GM18858 (cell line): Measurements from ENCODE around the gene STMN1.

Experiments
- ATAC-seq: cut with Tn5 transposase; IDR thresholded peaks from one replicate; pipeline ENCODE4 v1.9.1; 2021; ENCODE audit not compliant: unreplicated experiment

STMN1 gene

DNA sequence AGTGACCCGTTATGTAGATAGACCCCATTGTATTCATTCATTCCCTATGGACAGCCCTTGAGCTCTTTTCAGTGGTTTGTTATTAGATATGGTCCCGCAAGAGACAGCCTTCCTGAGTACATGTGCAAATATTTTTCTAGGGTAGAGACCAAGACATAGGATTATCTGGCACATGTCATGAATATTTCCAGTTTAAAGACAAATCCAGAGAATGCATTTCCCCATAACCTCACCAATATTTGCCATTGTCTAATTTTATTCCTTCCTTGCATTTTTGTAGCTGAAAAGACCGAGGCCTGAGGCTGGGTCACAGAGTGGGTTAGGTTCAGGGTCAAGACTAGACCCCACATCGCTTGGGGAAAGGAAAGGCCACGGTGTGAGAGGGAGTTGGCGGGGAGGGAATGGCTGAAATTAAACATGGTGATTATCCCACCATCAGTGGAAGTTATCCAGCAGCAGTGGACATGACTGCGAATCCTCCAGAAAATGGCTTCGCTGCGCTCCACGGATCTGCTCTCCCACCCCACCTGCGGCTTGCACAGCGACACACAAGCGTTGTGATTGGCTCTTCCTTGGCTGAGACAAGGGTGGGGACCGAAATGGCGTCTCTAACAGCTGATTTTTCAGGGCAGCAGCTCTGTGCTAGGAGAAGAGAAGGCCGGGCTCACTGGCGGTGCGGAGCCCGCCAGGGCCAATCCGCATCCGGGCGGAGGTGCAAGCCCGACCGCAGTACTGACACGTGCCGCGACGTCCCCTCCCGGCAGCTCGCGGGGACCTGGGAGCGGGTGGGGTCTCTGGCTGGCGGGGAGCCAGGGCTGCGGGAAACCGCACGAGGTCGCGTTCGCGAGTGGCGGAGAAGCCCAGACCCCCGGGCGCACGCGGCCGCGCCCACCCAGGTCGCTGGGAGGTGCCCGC, 16.1 kb upstream of the STMN1 start:
- ATAC-seq, result no peak

- ATAC-seq, result no peak
Measured at GRCh38 chr1:25918615-25919014, 12.4 kb upstream of the STMN1 start.

- no peak for ATAC-seq
Measured at GRCh38 chr1:25917996-25918395, 11.8 kb upstream of the STMN1 start.

DNA sequence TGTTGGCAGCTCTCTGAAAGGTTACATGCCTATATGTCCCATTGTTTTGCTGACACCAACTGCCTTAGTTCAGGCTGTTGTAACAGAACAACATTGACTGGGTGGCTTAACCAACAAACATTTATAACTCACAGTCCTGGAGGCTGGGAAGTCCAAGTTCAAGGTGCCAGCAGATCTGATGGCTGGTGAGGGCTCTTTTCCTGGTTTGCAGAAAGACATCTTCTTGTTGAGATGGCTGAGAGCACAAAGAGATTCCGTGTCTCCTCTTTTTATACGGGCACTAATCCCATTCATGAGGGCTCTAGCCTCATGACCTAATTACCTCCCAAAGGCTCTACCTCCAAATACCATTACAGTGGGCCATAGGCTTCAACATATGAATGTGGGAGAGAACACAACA, 10.2 kb upstream of the STMN1 start:
- no peak for ATAC-seq

DNA sequence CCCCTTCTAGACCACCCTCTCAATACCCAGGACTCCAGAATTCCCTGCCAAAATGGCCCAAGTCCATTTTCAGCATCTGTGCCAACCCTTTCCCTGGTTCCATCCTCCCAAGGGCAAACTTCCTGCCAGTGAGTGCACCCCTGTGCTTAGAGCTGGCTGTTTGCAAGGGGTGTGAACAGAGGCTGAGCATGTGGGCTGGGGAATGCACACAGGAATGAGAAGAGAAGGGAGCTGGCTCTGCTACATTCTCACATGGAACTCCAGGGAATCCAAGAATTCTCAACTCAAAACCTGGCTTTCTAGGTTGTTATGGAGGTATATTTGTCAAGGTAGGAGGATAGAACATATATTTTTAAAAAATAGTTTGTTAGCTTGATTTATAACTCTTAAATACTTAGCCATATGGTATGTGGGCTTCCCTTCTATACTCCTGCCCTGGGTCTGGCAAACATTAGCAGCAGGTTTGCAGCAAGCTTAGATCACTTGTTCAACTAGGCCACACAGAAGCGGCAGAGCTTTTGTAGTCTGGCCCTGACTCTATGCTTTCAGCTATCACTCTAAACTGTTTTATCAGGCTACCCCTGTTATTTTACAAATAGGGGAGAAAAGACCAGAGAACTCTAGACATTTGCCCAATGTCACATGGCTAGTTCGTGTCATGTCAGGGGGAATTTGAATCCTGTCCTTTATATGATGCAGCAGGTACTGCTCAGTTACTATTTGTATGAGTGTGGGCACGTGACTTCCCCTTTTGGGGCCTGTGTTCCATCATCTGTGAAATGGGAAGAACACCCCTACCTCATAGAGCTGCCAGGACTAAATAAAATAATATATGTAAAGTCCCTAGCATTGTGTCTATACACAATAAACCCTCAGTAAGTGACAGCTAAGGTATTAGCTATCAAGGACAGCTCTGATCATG, 8.1 kb upstream of the STMN1 start:
- ATAC-seq, result no peak

- ATAC-seq, result no peak
Measured at GRCh38 chr1:25913206-25913605, 7.0 kb upstream of the STMN1 start.

DNA sequence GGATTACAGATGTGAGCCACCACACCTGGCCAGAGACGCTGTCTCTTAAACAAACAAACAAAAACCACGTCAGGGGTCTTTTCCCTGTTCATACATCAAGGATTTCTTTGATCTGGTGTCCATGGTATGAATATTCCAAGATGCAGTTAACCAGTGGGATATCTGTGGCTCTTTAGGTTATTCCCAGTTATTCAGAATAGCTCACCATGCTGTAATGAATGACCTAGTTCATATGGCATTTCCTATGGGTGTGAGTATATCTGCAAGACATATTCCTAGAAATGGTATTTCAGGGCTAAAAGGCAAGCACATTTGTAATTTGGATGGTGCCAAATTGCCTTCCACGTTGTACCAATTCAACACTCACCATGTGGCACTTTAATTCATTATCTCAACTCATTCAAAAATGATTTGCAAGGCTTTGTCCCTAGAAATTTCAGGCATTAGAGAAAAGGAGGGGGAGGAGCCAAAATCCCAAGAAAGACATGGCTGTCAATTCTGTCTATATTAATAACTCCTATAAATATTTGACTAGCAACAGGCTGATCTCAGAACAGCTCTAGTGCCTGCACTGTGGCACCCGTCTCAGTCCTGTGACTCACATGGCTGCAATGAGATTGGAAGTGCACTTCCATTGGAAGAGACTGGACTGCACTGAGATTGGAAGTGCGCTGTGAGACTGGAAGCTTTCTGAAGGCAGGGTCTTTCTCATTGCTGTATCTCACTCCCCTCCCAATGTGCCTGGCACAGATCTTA, 6.0 kb upstream of the STMN1 start:
- ATAC-seq, result no peak

- no peak for ATAC-seq
Measured at GRCh38 chr1:25911162-25911561, 4.9 kb upstream of the STMN1 start.

- no peak for ATAC-seq
Measured at GRCh38 chr1:25909040-25909439, 2.8 kb upstream of the STMN1 start.

- no peak for ATAC-seq
Measured at GRCh38 chr1:25908161-25908560, 1.9 kb upstream of the STMN1 start.

GRCh38 chr1:25907601-25908000, 1.4 kb upstream of the STMN1 start:
- ATAC-seq, result no peak

- no peak for ATAC-seq
Measured at GRCh38 chr1:25906644-25907300, 553 bp upstream of the STMN1 start.

DNA sequence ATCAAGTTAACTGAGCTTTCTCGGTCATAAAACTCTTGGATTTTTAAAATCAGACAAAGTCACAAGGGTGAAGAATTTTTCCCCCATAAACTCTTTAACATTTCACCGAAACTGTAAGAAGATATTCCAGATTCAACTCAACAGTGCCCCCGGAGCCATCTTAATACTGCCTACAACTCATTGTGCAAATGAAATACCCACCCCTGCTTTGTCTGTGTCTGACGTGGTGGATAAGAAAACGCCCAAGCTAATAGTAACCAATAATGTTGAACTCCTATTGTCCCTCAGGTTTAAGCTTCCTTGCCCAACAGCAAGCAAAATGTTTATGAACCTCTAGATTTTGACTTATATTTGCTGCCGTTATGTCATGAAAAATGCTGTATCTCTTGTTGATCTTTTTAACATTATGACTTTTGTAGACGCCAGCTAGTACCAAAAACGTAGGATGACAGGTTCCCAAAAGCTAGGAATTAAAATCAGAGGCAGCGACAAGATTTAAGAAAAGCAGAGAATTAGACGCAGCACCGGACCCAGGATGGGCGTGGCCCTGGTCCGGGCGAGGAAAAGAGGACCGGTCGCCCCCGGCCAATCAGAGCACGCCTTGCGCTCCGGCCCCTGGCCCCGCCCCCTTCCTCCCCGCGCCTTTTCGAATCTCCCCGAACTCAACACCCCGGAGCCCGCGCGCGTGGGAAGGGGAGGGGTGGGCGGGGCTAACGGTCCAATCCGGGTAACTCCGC, 1.1 kb downstream of the STMN1 start:
- ATAC-seq, result no peak

GRCh38 chr1:25903986-25904385, 2.2 kb downstream of the STMN1 start:
- ATAC-seq, result no peak

DNA sequence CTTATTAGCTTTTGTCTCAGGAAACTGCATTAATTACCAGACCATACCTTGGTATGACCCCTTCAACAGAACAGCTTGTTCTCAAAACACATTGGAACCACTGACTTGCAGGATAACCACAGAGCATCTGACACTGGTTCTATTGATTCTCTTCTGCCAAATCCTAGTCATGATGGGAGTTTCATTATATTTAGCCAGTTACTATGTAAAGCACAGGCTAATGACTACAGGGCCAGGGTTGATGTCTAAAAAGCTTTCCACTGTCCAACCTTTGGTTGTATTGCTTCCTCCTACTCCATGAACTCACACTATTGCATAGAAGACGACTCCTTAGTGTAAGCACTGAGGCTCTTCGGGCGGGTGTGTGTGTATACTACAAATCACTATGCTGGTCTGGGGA, 3.8 kb downstream of the STMN1 start:
- ATAC-seq, result no peak

- ATAC-seq, result no peak
Measured at GRCh38 chr1:25900219-25900618, 6.0 kb downstream of the STMN1 start.

DNA sequence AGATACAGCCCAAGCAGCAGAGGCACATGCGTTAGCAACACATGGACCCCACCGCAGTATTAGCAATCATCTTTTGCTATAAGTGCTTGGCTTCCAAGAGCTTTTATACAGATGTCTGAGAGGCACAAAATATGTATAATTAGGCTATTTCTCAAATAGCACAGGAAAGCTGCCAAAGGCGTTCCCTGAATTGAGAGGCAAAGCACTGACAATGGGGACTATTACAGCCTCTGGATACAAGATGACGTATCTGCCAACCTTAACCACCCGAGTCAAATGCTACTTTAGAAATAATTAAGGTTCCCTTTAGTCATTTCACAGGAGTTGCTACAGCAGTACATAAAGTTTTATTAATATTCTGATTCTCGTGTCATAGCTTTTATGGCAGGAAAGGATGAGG, 6.4 kb downstream of the STMN1 start:
- no peak for ATAC-seq

GRCh38 chr1:25898223-25899015, 7.8 kb downstream of the STMN1 start:
- ATAC-seq, result no peak

- ATAC-seq, result no peak
Measured at GRCh38 chr1:25897754-25898153, 8.5 kb downstream of the STMN1 start.
